Measurements from ENCODE around the gene NLK. TPM values are rescaled to one million over a fixed set of nuclear protein-coding genes. Genes with fewer than 3 reads are reported as not detected.
"Not testable (repeated sequence)": the region's sequence is repeated elsewhere in the genome, so short reads cannot be mapped to it uniquely, and the experiment has no call there.

Gene NLK
- total RNA-seq, 1 donor from 2014 or later = 11.8 TPM

DNA sequence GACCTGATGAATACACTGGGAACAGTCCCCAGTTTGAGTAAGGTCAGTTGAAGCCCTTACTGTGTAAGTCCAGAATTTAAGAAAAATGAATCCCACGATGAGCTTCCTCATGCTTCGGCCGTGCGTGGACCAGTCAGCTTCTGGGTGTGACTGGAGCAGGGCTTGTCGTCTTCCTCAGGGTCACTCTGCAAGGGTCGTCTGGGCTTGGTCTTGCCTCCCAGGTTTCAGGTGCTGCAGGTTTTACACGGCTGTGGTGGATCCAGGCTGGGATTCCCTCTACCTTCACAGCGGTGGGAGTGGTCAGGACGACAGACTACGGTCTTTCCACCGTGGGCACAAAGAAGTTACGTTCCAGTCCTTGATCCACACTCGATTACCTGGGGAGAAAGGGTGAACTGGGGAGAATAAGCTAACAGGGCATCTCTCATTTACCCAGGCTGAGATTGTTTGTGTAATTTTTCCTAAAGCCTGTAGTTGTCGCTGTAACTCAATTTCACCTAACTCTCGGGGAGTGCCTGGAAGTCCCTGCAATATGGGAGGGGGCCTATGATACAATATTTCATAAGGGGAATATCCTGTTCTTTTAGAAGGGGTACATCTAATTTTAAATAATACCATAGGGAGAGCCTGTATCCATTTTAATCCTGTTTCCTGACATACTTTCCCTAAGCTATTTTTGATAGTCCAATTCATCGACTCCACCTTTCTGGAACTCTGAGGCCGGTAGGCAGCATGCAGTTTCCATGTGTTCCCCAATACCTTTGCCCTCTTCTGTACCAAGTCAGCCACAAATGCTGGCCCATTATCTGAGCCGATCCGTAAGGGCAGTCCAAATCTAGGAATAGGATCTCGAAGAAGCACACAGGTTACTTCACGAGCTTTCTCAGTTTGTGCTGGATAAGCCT lies 190.7 kb downstream of the NLK start:
- H3K4me1 Mint-ChIP-seq (ENCODE audit: low read depth); H3K36me3 Mint-ChIP-seq (ENCODE audit: low read depth); H3K9me3 Mint-ChIP-seq (ENCODE audit: low read depth); H3K4me3 Mint-ChIP-seq (ENCODE audit: unreplicated experiment); H3K27ac Mint-ChIP-seq (ENCODE audit: unreplicated experiment): not testable (repeated sequence)
- peak; percentile 80 for TF ChIP-seq CTCF (IDR thresholded peaks at IDR 0.05)
- H3K27me3 Mint-ChIP-seq (ENCODE audit: low read depth) = peaks cover 24% of the 10 kb centered on the region
- peak; percentile 32 for DNase-seq (ENCODE audit: low spot score)

DNA sequence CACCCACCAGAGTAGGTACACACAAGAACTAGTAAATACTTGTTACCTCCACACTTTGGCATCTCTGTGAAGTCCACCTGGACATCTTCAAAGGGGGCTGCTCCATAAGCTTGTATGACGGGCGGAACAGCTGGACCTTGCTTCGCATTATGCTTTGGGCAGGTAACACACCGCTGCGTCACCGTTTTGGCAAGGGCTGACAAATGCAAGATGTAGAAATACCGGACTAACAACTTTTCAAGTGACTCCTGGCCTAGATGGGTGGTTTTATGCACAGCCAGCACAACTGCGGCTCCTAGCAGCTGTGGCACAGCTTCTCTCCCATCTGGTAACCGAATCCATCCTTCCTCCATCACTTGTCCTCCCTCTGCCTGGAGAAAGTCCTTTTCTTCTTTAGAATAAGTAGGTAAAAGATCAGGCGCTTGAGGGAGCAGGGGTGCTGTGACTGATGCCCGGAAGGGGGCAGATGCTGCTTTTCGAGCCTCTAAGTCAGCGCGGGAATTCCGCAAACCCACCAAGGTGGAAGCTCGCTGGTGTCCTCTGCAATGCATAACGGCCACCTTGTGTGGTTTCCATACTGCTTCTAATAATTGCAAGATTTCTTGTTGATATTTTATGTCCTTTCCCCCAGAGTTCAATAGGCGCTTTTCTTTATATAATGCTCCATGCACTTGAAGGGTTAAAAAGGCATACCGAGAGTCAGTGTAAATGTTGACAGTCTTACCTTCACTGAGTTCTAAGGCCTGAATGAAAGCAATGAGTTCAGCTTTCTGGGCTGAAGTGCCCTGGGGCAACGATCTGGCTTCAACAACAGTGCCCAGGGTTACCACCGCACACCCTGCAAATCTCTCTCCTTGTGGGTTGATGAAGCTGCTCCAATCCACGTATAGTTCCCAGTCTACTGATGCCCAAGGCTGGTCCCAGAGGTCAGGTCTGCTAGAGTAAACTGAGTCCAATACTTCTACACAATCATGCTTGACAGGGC lies 191.7 kb downstream of the NLK start:
- peaks cover 20% of the 10 kb centered on the region for H3K27me3 Mint-ChIP-seq (ENCODE audit: low read depth)
- DNase-seq (ENCODE audit: low spot score) = peak; percentile 44
- H3K4me1 Mint-ChIP-seq (ENCODE audit: low read depth); H3K9me3 Mint-ChIP-seq (ENCODE audit: low read depth); H3K4me3 Mint-ChIP-seq (ENCODE audit: unreplicated experiment); H3K36me3 Mint-ChIP-seq (ENCODE audit: low read depth); H3K27ac Mint-ChIP-seq (ENCODE audit: unreplicated experiment): not testable (repeated sequence)

DNA sequence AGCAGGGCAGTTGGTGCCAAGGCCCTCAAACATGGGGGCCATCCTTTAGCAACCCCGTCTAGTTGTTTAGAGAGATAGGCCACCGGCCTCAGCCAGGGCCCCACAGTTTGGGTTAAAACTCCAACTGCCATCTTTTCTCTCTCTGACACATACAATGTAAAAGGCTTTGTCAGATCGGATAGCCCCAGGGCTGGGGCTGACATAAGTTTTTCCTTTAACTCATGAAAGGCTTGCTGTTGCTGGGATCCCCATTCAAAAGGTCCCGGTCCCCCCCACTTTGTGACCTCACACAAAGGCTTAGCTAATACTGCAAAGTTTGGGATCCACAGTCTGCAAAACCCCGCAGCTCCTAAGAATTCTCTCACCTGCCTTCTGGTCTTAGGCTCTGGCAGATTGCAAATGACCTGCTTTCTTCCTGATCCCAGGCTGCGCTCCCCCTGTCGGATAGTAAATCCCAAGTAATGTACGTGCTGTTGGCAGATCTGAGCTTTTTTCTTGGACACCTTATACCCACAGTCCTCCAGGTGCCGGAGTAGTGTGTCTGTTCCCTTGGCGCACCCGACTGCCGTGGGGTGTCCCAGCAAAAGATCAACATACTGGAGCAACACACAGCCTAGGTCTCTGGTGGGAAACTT lies 192.7 kb downstream of the NLK start:
- not testable (repeated sequence) for H3K4me3 Mint-ChIP-seq (ENCODE audit: unreplicated experiment); H3K9me3 Mint-ChIP-seq (ENCODE audit: low read depth); H3K27ac Mint-ChIP-seq (ENCODE audit: unreplicated experiment); H3K36me3 Mint-ChIP-seq (ENCODE audit: low read depth); H3K4me1 Mint-ChIP-seq (ENCODE audit: low read depth)
- H3K27me3 Mint-ChIP-seq (ENCODE audit: low read depth) = peaks cover 16% of the 10 kb centered on the region
- peak; percentile 30 for DNase-seq (ENCODE audit: low spot score)

DNA sequence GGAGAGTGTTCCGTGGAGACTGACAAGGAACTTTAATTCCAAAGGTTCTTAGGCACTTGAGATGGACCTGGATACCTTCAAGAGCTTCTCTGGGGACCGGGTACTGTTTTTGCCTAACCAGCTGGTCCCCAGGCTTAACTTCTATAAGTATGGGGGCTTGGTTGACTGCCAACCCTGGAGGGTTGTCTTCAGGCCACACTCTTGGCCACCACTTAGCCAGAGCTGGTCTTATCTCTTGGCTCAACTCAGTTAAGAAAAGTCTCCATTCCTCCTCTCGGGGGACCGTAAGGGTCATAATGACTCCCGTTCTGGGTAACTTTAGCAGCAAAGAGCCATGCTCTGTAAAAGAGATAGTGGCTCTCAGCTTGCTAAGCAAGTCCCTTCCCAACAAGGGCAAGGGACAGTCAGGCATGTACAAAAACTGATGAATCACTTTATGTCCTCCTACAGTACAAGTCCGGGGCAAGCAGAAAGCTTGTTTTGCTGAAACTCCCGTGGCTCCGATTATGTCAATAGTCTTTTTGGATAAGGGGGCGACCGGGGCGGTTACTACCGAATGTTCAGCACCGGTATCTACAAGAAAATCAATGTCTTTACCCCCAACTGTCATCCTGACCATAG lies 193.7 kb downstream of the NLK start:
- H3K4me1 Mint-ChIP-seq (ENCODE audit: low read depth); H3K27ac Mint-ChIP-seq (ENCODE audit: unreplicated experiment); H3K4me3 Mint-ChIP-seq (ENCODE audit: unreplicated experiment); H3K9me3 Mint-ChIP-seq (ENCODE audit: low read depth); H3K36me3 Mint-ChIP-seq (ENCODE audit: low read depth): not testable (repeated sequence)
- peaks cover 11% of the 10 kb centered on the region for H3K27me3 Mint-ChIP-seq (ENCODE audit: low read depth)
- DNase-seq (ENCODE audit: low spot score) = peak; percentile 35

DNA sequence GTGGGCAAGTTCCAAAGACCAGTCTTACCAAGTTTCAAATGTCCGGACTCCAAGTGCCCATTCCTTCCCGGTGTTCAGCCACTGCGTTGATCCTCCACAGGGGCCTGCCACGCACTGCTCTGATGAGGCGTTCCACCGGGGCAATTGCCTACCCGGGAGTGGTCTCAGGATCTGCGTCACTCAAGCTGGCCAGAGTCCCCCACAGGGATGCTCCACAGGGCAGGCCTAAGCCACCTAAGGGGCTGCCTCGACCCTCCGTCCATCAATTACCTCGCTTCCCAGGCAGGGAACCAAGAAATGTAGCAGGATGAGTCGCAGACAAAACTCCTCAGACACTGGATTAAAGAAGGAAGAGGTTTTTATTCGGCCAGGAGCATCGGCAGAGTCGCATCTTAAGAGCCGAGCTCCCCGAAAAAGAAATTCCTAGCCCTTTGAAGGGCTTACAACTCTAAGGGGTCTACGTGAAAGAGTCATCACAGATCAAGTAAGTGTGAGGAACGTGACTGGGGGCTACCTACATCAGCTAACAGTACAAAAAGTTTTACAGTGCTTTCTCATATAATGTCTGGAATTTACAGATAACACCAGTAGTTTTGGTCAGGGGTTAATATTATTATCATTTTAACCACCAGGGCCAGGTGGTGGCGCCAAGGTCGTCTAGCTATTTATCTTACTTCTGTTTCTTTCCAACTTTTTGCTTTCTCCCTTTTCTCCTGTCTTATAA lies 196.2 kb downstream of the NLK start:
- peaks cover 11% of the 10 kb centered on the region for H3K27me3 Mint-ChIP-seq (ENCODE audit: low read depth)

More for the DNA sequence above, 196.2 kb downstream of the NLK start:
- H3K4me3 Mint-ChIP-seq (ENCODE audit: unreplicated experiment); H3K27ac Mint-ChIP-seq (ENCODE audit: unreplicated experiment); DNase-seq (ENCODE audit: low spot score); H3K36me3 Mint-ChIP-seq (ENCODE audit: low read depth); H3K9me3 Mint-ChIP-seq (ENCODE audit: low read depth); H3K4me1 Mint-ChIP-seq (ENCODE audit: low read depth): not testable (repeated sequence)
- TF ChIP-seq CTCF (IDR thresholded peaks at IDR 0.05) = peak; percentile 22

Data from chondrocyte (in vitro differentiated cells).